Hepatocyte (in vitro differentiated cells): ENCODE data around the gene METTL24.

ENCODE experiments used
- EZH2 ChIP-seq: fragments of 200-600 bp; sonication (generic); IDR thresholded peaks from 2 replicates; pipeline ENCODE4 v1.6.1; 2016; ENCODE audit warnings: antibody characterized with exemption, mild to moderate bottlenecking, borderline replicate concordance
- EZH2phosphoT487 ChIP-seq: fragments of 200-600 bp; sonication (generic); IDR thresholded peaks from one replicate; pipeline ENCODE4 v1.6.1; 2018; ENCODE audit warnings: antibody characterized with exemption, mild to moderate bottlenecking, low read depth, moderate library complexity; ENCODE audit not compliant: unreplicated experiment, severe bottlenecking
- TF ChIP-seq, protein P1 (sequence below): fragments of 200-600 bp; sonication (generic); IDR thresholded peaks from 2 replicates; pipeline ENCODE4 v1.5.1; 2016; ENCODE audit warnings: antibody characterized with exemption, mild to moderate bottlenecking; ENCODE audit not compliant: poor library complexity

DNA sequence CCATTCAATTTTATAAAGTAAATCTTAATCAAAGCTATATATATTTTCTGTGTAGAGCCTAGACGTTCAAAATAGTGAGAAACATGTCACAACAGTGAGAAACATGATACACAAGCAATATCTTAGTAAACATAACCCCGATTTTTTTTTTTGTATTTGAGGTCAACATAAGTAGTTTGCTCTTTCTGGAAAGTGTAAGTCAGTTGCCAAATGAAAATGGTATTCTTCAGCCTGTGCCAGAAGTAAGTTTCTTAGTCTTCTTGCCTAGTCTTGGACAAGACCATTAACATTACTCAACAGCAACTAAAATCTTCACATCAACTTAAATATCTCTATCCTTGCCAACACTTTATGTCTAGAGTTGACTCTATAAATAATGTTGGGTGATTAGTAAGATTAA is 59.7 kb downstream of the METTL24 start:
- TF ChIP-seq, protein P1, sequence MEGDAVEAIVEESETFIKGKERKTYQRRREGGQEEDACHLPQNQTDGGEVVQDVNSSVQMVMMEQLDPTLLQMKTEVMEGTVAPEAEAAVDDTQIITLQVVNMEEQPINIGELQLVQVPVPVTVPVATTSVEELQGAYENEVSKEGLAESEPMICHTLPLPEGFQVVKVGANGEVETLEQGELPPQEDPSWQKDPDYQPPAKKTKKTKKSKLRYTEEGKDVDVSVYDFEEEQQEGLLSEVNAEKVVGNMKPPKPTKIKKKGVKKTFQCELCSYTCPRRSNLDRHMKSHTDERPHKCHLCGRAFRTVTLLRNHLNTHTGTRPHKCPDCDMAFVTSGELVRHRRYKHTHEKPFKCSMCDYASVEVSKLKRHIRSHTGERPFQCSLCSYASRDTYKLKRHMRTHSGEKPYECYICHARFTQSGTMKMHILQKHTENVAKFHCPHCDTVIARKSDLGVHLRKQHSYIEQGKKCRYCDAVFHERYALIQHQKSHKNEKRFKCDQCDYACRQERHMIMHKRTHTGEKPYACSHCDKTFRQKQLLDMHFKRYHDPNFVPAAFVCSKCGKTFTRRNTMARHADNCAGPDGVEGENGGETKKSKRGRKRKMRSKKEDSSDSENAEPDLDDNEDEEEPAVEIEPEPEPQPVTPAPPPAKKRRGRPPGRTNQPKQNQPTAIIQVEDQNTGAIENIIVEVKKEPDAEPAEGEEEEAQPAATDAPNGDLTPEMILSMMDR, result no peak
- TF ChIP-seq EZH2 (no peak), EZH2phosphoT487 (no peak)
